SW 1271 (cell line): Measurements from ENCODE around the gene PTPRM.

Source experiments
- DNase-seq, 2 experiments: peaks; one replicate each; lab custom pipeline; 2025; lab: John Stamatoyannopoulos, UW

Gene PTPRM

DNA sequence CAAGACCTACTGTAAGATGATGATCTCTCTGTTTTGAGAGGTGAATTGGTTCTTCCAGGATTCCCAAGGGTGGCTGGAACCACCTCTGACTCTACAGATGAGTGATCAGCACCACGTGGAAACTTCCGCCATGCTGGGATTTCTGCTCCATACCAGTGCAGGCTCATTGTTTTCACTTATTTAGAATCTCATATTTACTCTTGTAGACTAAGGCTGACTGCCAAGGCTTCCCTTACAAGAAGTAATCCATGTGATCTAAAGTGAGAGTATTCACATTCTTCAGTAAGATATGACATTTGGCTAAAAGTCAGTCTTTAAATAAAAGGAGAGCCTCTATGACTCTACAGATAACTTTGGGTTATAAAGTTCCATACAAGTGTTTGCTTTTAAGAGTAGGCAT, 719.2 kb downstream of the PTPRM start:
- no peak for DNase-seq

DNA sequence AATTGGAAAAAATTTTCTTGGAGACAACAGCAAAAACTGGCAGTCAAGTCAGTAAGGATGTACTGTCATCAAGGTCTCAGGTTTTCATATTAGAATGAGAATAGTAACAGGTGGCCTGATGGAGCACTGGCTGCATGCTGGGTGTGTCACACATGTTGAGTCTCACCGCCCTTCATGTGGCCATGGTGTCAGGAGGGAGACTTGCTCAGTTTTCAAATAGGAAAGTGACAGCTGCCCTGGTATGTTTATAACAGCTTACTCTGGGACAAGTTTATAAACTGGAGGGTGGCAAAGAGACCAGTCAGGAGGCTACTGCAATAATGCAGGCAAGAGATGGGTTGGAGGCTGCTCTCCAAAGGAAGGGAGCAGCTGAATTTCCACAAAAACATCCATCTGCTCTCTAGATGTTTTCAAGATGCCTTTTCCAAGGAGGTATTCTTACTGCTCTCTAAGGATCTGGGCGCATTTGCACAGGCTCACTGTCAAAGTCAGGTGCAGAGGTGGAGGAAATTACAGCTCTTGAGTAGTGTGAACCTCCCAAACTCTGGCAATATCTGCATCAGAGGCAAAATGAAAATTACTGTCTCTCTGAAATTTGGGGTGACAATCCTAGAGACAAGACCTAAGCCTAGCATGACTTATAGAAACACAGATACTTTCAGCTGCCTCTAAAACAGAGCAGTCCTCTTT, 720.2 kb downstream of the PTPRM start:
- no peak for DNase-seq

DNA sequence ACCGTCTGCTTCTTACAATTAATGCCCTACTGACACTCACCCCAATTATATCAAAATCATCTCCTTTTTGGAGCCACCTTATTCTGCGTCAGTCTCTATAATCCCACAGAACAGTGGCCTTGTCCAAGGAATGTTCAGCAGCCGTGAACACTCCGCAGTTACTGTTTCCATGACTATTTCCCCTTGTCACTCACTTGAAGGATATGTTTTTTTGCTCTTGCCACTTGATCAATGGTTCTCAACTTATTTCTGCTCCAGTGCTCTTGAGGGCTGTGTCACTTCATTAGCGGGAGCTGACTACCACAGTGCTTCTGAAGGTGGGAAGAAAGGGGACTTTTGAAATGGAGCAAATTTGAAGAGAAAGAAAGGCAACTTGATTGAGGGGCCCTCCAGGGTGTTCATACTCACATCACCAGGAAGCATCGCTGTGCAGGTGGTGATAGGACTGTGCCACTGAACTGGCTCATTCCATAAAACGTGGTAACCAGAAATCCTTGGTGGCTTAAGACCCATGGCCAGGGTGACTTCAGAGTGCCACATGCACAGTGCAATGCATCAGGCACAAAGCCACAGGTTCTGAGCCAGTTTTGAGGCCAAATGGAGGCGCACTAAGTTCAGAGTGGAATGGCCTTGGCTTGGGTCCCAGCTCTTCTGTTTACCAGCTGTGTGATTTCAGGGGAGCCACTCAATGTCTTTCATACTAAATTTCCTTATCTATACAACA, 721.5 kb downstream of the PTPRM start:
- no peak for DNase-seq

DNA sequence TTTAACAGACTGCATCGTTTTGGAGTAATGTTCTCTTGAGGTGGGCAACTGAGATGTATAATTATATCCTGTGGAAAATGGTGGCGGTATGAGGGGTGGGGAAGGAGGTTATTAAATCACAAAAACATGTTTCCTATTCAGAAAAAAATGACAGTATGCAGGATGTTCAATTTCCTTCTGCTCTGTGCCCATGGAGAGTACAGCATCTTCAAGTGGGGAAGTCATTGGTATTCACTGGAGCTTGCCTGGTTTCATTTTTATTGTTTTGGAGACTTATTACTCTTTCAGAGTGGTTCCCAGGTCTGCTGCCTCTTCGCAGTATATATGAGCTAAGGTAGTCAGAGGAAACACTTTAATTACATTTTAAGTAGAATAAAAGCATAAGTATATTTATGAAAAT, 723.3 kb downstream of the PTPRM start:
- DNase-seq, result no peak

DNA sequence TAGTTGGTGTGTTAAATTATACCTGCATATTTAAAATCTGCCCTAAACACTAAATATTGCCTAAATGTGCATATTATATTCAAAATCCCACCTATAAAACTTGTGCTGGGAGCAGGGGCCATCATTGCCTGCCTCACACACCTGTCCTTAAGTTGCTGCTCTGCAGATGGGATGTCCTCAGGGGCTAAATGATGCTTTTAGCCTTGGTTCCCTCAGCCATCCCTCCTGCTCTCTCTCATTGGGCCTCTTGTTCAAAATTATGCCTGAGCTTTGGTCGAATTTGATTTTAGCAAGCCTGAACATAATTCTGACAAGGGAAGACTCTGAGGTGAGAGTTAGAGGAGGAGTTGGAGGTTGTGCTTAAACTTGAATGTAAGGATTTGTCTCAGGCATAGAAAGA, 723.8 kb downstream of the PTPRM start:
- no peak for DNase-seq

DNA sequence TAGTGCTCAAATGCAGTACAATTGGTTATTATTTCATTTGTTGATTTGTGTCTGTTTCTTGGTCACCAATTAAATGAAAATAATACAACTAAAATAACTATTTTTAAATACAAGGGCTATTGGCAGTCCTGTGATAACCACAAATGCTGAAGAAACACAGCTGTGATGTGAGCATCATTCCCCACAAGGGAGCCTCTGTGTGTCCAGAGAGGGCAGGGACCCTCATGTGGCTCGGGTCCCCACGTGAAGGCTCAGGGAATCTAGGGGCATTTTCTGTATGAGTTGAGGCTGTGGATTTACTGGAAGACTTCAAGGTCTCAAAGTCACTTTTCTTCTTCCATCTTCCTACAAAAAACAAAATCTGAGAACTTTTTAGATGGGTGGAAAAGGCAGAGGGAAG, 726.1 kb downstream of the PTPRM start:
- no peak for DNase-seq

DNA sequence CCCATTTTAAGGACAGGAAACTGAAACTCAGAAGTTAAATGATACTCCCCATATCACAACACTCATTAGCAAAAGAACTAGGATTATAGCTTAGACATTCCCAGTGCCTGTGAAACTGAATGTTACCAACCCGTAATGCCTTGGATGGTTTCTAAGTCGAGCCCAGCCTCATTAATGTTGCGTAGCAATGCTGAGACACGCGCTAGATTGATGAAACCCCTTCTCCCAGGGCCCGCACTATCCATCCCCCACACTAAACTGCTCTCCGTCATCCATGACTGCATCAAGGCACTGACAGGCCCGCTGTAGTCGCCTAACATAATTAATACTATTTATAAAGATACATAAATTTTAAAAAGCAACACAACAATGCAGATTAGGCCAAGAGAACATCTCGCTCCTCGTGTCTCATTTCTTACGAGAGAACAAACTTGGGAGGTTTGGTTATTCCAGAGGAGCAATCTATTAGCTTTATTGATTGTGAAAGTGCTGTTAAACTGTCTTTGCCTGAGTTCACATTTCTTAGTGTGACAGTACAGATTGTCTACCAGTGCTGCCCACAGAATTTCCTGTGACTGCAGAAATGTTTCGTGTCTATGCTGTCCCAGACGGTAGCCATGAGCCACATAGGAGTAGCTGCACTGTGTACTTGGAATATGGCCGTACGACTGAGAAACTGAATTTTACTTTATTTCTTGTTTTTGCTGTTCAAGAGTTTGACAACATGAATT, 729.9 kb downstream of the PTPRM start:
- no peak for DNase-seq

DNA sequence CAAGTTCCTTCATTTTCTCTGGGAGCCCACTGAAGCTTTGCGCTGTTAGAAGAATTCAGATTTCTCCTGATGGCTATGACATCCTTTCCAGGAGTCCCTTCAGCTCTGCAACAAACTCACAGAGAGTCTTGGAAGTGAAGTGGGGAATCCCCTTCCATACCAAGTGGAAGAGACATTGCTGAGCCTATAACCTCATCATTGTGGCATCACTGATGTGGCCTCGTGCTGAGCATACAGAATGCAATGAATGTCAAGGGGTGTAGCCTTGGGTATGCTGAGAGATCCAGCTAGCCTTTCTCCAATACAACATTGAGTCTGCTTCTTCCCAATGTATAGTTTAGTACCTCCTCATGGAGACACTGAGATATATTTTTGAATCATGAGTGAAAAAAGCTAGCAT, 731.1 kb downstream of the PTPRM start:
- DNase-seq, result no peak

DNA sequence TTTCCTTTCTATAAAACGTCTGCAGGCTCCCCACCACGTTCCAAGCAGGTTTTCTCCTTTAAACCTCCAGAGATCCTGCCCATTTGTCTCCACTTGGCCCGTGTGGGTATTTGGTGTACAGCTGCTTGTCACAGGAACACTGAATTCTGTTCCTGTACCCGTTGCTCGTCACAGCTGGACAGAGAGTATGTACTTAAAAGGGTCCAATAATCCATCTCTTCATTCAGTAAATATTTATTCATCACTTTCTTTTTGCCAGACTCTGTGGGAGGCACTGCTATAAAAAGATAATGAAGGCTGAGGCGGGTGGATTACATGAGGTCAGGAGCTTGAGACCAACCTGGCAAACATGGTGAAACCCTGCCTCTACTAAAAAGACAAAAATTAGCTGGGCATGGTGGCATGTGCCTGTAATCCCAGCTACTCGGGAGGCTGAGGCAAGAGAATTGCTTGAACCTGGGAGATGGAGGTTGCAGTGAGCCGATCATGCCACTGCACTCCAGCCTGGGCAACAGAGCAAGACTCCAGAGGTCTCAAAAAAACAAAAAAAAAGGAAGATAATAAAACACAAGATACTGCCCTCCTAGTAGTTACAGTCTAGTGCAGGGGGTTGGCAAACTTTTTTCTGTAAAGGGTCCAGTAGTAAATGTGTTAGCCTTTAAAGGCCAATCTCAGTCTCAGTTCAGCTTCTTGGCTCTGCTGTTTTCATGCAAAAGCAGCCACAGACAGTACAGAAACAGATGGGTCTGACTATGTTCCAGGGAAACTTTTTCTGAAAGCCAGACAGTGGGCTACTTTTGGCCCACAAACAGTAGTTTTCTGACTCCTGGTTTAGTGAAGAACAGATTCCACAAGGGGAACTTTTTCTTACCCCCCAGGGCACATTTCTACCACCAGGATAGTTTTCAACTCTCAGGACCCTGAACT, 732.2 kb downstream of the PTPRM start:
- DNase-seq, result no peak

DNA sequence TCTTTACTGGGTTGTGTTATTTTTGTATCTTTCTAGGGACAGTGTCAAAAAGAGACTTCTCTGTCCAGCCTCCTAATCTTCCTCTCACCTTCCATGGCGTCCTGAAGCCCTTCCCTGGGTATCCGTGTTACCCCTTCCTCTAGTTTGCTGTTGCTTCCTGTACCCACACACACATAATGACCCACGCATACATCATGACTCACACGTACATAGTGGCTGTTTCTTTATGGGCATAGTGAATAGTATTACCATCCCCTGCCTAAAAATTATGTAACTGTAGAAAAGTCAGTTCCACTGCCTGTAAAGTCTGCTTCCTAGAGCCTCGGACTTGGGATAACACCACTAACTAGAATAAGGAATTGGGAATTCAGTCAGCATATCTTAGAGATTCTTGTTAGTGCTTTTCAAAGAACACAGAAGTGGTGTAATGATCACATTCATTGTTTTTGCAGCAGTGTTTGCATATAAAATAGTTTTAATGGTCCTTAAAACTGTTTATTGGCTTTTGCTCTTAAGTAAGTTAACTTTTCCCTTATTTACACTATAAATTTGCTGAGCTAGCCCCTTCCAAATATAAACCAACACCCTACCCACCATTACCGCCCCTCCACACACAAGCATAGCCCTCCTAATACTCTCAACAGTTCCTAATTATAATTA, 733.8 kb downstream of the PTPRM start:
- no peak for DNase-seq

DNA sequence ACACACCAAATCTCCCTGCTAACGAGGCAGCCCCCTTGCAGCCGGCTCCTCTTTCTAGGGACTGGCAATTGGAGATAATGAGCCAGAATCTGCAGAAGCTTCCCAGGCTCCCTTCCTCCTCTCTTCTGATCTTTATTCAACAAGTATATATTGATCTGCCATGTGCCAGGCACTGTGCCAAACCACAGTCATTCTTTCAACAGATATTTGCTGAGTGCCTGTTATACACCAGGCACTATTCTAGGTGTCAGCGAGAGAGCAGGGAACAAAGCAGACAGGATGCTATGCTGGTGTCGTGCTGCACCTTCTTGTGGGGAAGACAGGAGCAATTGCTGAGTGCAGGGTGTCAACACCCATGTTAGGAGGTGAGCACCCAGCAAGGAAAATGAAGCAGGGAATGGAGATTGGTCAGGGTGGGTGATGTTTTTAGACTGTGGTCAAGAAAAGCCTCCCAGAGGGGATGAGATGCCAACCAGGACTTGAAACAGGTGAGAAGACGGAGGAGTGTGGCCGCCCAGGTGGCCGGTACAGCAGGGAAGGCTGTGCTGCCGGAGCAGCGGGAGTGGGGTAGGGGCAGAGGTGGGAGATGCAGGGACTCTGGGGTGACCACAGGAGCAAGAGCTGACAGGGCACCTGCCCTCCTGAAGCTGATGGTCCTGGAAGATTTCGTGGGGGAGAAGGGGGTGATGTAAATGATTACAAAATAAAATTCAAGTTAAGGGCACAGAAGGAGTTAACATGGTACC, 734.5 kb downstream of the PTPRM start:
- DNase-seq, result no peak

DNA sequence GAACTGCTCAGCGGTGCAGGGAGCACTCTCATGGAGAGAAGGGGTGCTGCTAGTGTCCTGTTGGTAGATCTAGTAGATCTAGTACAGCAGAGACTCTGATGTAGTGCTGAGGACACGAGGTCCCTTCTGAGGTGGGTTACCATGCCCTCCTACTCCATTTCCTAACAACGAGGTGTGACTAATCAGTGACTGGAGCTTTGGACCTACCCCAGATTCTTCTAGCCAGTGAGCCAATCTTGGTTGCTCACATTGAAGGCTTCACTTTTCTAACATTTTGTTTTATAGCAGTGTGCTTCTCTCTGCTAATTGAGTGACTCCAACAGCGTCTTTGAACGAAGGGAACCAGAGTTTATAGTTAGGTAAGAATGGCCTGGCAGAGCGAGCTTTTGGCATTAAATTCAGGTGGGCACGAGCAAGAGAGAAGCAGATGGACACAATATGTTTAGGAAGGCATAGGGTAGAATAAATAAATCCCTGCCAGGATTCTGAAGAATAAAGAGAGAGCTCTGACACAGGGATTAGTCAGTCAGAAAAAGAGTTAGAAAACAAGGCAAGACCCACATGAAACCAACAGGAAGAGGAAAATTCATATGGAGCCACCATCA, 736.1 kb downstream of the PTPRM start:
- DNase-seq, result no peak

DNA sequence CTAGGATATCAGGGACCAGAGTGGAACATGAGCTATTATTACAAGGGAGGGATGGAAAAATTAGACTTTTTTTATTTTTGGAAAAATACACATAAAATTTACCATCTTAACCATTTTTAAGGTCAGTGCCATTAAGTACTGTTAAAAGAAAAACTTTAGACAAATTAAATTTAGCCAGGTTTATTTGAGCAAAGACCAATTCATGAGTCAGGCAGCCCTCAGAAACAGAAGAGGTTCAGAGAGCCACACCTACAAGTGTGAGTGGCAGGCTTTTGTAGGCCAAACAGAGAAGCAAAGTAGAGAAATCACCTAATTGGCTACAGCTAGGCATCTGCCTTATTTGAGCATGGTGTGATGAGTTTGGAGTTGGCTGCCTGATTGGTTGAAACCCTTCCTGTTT, 740.8 kb downstream of the PTPRM start:
- DNase-seq, result no peak

DNA sequence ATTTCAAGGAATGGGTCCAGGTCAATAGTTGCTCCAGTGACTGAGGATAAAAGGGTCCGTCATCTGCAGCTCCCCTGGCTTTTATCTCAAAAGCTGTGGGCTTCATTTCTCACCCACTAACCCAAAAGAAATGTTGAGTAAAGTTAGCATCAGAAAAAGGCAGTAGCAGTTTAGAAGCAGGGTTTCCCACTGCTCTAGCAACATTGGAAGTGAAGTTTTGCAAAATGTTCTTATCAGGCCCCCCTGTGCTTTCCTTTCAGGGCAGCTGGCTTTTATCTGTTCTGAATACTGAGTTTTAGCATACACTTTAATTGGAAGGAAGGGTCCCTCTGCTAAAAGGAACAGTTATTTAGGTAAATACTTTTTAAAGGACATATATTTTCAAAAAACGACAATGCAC, 745.9 kb downstream of the PTPRM start:
- DNase-seq, result no peak

DNA sequence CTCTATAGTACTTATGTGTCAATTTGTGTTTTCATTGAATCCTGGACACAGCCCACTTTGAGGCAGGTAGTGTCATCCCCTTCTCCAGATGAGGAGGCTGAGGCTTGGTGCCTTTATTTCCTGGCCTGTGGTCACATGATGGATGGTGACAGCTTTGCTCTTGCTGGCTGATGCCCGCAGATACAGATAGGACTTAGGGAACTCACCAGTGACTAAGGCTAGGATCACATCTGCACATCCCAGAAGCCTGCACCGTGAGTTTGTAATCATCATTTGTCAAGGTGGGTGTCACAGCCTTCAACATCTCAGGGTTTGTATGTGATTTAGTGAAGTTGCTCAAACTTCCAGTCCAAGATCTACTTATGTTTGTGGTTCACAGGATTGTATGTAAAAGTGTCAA, 747.0 kb downstream of the PTPRM start:
- DNase-seq, result no peak

DNA sequence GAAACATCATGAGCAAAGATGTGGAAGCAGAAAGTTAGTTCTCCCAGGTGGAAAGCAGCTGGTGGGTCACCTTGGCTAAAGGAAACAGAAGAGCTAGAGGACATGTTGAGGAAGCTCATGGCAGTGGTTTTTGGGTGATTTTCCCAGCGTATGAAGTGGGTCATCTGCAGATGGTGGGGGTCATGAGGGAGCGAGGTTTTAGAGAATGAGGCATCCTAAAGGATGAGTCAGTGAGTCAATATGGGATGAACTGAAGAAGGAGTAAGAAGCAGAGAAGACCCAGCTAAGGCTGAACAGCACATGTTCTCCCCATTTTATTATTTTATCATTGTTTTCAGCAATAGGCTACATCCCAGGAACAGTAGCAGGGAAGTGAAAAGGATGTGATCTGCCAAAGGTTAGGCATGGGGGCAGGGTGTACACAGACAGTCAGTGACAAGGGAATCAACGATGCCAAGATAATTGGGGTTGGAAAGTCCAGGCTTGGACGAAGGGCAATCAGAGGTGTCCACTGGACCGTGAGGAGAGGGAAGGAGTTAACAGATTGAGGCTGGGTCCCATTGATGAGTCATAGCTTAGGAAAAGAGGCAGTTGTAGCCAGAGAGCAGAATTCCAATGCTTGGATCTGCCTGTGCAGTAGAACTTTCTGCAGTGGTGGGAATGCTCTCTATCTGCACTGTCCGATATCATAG, 752.8 kb downstream of the PTPRM start:
- DNase-seq, result no peak

DNA sequence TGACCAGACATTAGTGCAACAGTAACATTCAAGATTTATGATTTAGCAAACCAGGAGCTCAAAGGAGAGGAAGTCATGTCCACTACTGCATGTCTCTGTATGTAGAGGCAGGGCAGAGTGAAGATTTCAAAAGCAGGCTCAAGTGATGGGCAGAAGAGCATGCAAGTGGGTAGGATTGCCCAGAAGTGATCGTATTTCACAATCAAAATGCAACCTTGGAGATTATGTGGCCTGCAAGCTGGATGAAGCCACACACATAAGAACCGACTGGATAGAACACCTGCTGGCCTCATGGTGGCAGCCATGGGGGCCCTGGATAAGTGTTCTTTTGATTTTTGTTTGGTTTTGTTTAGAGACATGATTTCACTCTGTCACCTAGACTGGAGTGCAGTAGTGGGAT, 755.4 kb downstream of the PTPRM start:
- DNase-seq, result no peak

DNA sequence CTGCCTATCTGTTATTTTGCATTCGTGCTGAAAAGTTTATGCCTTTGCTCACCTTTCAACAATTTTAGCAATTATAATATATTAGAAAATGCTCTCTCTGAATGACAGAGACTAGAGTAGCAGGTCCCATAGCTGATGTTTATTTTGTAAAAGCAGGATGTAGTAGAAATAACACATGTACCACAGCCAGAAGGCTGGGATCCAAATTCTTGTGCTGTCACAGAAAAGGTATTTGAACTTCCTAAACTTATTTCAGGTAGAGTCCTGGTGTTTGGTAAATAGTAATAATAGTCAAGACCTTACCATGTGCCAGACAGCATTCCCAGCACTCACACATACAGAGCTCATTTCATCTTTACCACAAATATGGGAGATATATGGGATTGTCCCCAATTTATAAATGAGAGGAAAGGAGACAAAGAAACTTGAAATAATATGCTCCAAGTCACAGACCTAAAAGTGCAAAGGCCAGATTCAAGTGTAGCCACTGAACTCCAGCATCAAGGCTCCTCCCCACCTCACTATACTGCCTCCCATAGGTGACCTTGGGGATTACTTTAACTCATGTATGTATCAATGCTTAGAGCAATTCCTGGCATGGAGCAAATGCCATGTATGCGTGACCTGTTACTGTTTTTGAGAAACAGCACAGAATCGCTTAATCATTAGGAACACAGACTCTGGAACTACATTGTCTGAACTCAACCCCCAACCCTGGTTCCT, 757.4 kb downstream of the PTPRM start:
- no peak for DNase-seq

DNA sequence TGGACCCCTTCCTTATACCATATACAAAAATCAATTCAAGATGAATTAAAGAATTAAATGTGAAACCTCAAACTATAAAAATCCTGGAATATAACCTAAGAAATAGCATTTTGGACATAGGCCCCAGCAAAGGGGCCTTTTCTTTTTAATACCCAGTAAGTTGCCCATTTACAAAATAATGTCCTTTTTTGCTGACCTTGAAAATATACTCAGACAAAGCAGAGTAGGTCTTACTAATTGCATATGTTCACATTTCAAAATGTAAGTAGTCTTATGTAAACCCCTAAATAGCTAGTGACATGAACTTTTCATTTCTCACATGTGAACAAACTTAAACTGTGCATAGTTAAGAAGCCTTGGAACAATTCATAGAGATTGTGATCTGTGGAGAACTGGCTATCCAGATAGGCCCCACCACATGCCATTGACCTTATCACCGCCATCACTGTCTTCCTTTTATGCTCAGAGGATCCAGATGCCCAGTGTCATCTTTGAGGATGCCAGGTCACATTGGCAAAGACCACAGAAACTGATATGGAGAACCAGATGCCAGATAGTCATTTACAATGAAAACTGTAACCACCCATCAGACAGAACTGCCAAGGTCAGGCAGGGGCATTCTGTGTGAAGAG, 759.8 kb downstream of the PTPRM start:
- no peak for DNase-seq
